Large intestine (tissue), 3 donors: ENCODE data around the gene KIAA1755. TPM values are rescaled to one million over a fixed set of nuclear protein-coding genes. Genes with fewer than 3 reads are reported as not detected.

Source experiments
- DNase-seq, 2 donors: peaks; one replicate each; pipeline versions ENCODE4 v3.0.0 to v3.0.0-alpha.2; 2013
- H3K27ac ChIP-seq: one replicate; pipeline ENCODE4 v1.5.1; 2013; ENCODE audit warnings: low read length
- H3K27me3 ChIP-seq: 2 replicates; pipeline ENCODE4 v1.6.1; 2013; ENCODE audit warnings: low read length; ENCODE audit not compliant: control insufficient read depth, insufficient read depth
- H3K36me3 ChIP-seq: 2 replicates; pipeline ENCODE4 v1.6.1; 2013; ENCODE audit warnings: low read length; ENCODE audit not compliant: control insufficient read depth, insufficient read depth
- H3K4me1 ChIP-seq: one replicate; pipeline ENCODE4 v1.6.1; 2013; ENCODE audit warnings: low read length; ENCODE audit not compliant: control insufficient read depth, insufficient read depth
- H3K4me3 ChIP-seq: one replicate; pipeline ENCODE4 v1.5.1; 2013; ENCODE audit warnings: low read length
- H3K9me3 ChIP-seq: one replicate; pipeline ENCODE4 v1.6.1; 2013; ENCODE audit warnings: mild to moderate bottlenecking, low read depth, low read length, moderate library complexity; ENCODE audit not compliant: control insufficient read depth
- WGBS: methylation state at CpG from one replicate; pipeline ENCODE4 v1.1.5; 2013; ENCODE audit warnings: low lambda C conversion rate; ENCODE audit not compliant: insufficient coverage; 5-methylcytosine and 5-hydroxymethylcytosine counted together
- polyA plus RNA-seq: library from polyadenylated mRNA; unstranded; fragments of 120-200 nt; gene quantifications from one replicate; pipeline ENCODE4 v1.2.1, GENCODE V29; 2013

KIAA1755 gene
- polyA plus RNA-seq, 1 donor = 8.4 TPM

DNA sequence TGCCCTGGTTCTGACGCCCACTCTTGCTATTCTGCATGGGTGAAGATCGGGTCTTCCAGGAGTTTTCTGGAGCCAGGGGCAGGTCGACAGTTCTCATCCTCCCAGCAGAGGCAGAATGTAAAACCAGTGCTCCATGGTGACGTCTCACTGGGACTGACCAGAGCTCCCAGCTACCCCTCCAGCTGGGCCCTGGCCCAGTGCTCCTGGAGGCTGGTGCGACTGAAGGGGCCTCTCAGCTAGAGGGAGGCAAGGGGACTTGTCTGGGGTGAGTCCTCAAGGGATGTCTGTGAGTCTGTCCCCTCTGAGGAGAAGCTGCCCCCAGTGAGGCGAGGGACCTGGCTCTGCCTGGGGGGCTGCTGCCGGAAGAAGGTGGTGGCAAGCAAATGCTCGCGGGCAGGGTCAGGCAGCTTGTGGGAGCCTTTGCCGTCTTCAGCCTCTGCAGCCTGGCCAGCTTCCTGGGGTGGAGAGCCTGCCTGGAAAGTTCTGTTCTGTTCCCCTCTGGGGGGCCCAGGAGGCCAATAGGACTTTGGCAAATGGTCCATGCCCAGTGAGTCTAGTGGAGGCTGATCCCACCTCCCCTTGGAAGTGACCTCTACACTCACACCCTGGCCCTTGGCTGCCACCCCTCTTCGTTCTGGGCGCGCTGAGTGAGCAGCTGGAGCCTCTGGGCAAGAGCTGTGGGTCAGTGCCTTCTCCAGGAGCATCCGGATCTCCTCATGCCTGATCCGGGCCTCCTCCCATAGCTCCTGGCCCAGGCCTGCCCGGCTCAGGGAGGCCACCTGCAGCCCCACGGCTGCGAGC is 47.5 kb downstream of the KIAA1755 start:
- DNase-seq = no peak
- peaks cover 2% of the 10 kb centered on the region for H3K27me3 ChIP-seq
- no peaks in the 10 kb centered on the region for H3K9me3 ChIP-seq
- no peak overlapping the region for H3K4me3 ChIP-seq
- no CpG with 5 or more reads among the region's 18 CpGs for WGBS
- no peaks in the 10 kb centered on the region for H3K4me1 ChIP-seq
- no peaks in the 10 kb centered on the region for H3K36me3 ChIP-seq
- H3K27ac ChIP-seq = no peak overlapping the region

- H3K27me3 ChIP-seq = peaks cover 2% of the 10 kb centered on the region
- no peak overlapping the region for H3K27ac ChIP-seq
- H3K4me3 ChIP-seq = no peak overlapping the region
- DNase-seq = no peak
- H3K9me3 ChIP-seq = no peaks in the 10 kb centered on the region
- no CpG with 5 or more reads among the region's 9 CpGs for WGBS
- no peaks in the 10 kb centered on the region for H3K36me3 ChIP-seq
- H3K4me1 ChIP-seq = no peaks in the 10 kb centered on the region
These were observed 49.1 kb downstream of the KIAA1755 start for GRCh38 chr20:38211200-38212097.

DNA sequence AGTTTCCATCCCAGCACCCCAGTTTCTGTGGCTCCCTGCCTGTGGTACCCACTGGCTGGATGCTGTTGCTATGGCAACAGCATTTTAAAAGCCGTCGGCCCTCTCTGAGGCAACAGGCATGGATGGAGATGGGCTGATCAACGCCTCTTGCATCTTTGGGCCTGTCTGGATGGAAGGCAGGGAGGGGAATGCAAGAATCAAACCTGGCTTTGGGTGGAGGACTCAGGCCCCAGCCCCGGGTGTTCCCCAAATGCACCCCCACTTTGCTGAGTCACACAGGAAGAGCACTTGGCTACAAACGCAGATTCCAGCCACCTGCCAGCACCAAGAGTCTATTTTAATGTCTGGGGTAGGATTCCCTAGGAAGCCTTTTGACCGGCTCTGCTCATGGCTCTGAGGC is 49.8 kb downstream of the KIAA1755 start:
- Histone ChIP-seq H3K4me1 (no peaks in the 10 kb centered on the region), H3K36me3 (no peaks in the 10 kb centered on the region), H3K27ac (no peak overlapping the region), H3K9me3 (no peaks in the 10 kb centered on the region), H3K27me3 (peaks cover 2% of the 10 kb centered on the region), H3K4me3 (no peak overlapping the region)
- no peak for DNase-seq
- WGBS = no CpG with 5 or more reads among the region's 6 CpGs

DNA sequence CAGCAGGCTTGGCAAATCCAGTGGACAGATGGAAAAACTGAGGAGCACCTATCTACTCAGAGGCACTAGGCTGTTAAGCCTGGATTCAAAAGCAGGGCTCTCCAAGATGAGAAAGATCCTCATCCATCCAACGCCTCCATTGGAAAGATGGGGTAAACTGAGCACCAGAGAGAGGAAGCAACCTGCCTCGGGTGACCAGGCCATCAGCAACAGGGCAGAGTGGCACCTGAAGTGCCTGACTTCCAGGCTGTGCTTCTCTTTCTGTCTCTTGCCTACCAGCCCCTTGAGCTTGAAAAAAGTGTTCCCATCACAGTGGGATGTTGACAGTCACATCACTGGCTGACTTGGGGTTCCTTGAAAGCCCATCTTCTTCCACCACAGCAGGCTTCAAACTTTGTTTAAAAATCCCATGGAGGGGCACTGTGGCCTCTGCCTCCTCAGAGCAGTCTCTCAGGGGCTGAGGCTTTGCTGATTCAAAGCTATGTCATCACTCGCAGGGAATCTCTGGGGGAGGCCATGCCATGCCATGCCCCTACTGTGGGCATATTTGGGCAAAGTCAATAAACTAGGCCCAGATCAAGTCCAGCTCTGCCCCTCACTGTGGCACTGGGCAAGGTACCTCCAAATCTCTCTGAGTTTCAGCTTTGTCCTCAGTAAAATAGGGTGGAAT is 50.7 kb downstream of the KIAA1755 start:
- no CpG with 5 or more reads among the region's 3 CpGs for WGBS
- Histone ChIP-seq H3K27ac (no peak overlapping the region), H3K4me3 (no peak overlapping the region), H3K9me3 (no peaks in the 10 kb centered on the region), H3K4me1 (no peaks in the 10 kb centered on the region), H3K27me3 (peaks cover 2% of the 10 kb centered on the region), H3K36me3 (no peaks in the 10 kb centered on the region)
- DNase-seq = no peak

- H3K4me1 ChIP-seq = no peaks in the 10 kb centered on the region
- DNase-seq = no peak
- no CpG with 5 or more reads among the region's 4 CpGs for WGBS
- H3K27me3 ChIP-seq = peaks cover 2% of the 10 kb centered on the region
- no peak overlapping the region for H3K4me3 ChIP-seq
- H3K9me3 ChIP-seq = no peaks in the 10 kb centered on the region
- H3K27ac ChIP-seq = no peak overlapping the region
- no peaks in the 10 kb centered on the region for H3K36me3 ChIP-seq
These were observed 51.4 kb downstream of the KIAA1755 start for GRCh38 chr20:38209054-38209675.

DNA sequence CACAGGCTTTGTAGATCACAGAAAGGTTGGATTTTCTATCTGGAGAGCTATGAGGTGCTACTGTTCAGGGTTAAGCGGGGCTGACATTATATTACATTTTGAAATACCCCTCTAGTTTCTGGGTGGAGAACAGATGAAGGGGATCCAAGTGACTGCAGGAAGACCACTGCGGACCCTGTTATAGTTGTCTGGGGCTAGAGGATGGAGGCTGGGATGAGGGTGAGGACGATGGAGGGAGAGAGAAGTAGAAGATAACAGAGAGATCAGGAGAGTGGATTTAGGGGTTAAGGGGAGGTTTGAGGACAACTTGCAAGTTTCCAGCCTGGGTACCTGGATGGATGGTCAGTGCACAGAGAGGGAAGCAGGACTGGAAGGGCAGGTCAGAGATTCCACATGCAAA is 52.0 kb downstream of the KIAA1755 start:
- H3K27me3 ChIP-seq = peaks cover 2% of the 10 kb centered on the region
- no peak overlapping the region for H3K27ac ChIP-seq
- no peak for DNase-seq
- no peak overlapping the region for H3K4me3 ChIP-seq
- no peaks in the 10 kb centered on the region for H3K36me3 ChIP-seq
- H3K9me3 ChIP-seq = no peaks in the 10 kb centered on the region
- H3K4me1 ChIP-seq = no peaks in the 10 kb centered on the region
- 100% methylated on average over 1 of the region's 3 CpGs for WGBS

DNA sequence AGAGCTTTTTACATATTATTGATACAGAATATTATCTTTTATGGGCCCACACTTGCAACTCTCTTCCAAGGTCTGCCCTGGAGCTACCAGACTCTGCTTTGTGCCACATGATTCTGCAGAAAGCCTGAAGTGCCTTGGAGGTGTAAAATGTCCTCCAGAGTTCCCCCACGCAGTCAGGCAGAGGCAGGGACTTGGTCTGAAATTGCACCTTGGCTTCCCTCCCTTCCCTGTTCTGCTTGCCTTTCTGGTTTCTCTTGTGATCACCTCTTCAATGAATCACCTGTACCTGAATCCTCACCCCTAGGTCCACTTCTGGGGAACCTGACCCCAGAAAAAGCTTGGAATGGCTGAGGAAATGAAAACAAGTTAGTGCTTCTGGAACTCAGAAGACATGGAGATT is 52.4 kb downstream of the KIAA1755 start:
- no peak for DNase-seq
- WGBS = 60% methylated on average over 1 of the region's 1 CpG
- Histone ChIP-seq H3K4me3 (no peak overlapping the region), H3K27me3 (peaks cover 2% of the 10 kb centered on the region), H3K4me1 (no peaks in the 10 kb centered on the region), H3K27ac (no peak overlapping the region), H3K9me3 (no peaks in the 10 kb centered on the region), H3K36me3 (no peaks in the 10 kb centered on the region)

- no peaks in the 10 kb centered on the region for H3K9me3 ChIP-seq
- H3K4me1 ChIP-seq = no peaks in the 10 kb centered on the region
- 100% methylated on average over 1 of the region's 2 CpGs for WGBS
- DNase-seq = no peak
- no peaks in the 10 kb centered on the region for H3K36me3 ChIP-seq
- no peak overlapping the region for H3K4me3 ChIP-seq
- H3K27me3 ChIP-seq = peaks cover 2% of the 10 kb centered on the region
- no peak overlapping the region for H3K27ac ChIP-seq
These were observed 52.9 kb downstream of the KIAA1755 start for GRCh38 chr20:38207621-38208020.

DNA sequence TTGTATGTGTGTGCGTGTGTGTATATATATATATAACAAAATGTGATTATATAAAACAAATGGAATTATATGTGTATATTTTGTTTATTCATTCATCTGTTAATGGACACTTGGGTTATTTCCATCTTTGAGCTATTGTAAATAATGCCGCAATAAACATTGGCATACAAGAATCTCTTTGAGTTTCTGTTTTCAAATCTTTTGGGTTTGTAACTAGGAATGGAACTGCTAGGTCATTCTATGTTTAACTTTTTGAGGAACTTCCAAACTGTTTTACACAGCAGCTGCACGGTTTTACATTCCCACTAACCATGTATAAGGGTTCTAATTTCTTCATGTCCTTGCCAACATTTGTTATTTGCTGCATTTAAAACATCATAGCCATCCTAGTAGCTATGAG is 55.5 kb downstream of the KIAA1755 start:
- WGBS = 86% methylated on average over 1 of the region's 3 CpGs
- Histone ChIP-seq H3K36me3 (no peaks in the 10 kb centered on the region), H3K9me3 (no peaks in the 10 kb centered on the region), H3K27me3 (no peaks in the 10 kb centered on the region), H3K4me3 (no peak overlapping the region), H3K27ac (no peak overlapping the region), H3K4me1 (no peaks in the 10 kb centered on the region)
- DNase-seq = no peak

DNA sequence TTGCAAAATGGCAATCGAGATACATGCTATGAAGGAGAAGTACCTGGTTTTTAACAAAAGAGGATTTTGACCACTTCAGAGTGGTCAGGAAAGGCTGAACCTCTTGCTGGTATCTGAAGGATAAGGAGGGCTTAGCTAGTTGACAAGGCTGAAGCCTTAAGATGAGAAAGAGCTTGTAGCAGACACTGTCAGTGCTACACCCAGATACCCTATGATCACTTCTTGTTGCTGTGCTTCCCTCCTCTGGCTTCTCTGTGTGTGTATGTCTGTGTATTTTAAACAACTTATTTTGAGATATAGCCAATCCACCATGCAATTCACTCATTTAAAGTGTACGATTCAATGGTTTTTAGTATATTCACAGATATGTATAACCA is 56.6 kb downstream of the KIAA1755 start:
- H3K36me3 ChIP-seq = no peaks in the 10 kb centered on the region
- no peak overlapping the region for H3K4me3 ChIP-seq
- no peaks in the 10 kb centered on the region for H3K4me1 ChIP-seq
- no peaks in the 10 kb centered on the region for H3K27me3 ChIP-seq
- no peak overlapping the region for H3K27ac ChIP-seq
- H3K9me3 ChIP-seq = no peaks in the 10 kb centered on the region
- 80% methylated on average over 1 of the region's 2 CpGs for WGBS
- no peak for DNase-seq
